Lower leg skin (tissue), 3 donors: ENCODE measurements around the gene TTC24.

ENCODE experiments used
- CTCF ChIP-seq, 3 donors: fragments of 450-650 bp; IDR thresholded peaks; one replicate each; pipeline ENCODE4 v1.5.1; 2016; ENCODE audit warnings: antibody characterized with exemption in 3 of 3, mild to moderate bottlenecking in 3 of 3, moderate library complexity in 2 of 3
- POLR2A ChIP-seq, 2 donors: fragments of 450-650 bp; IDR thresholded peaks; one replicate each; pipeline ENCODE4 v1.6.1; 2016 to 2017; ENCODE audit warnings: antibody characterized with exemption in 2 of 2, mild to moderate bottlenecking in 1 of 2, moderate library complexity in 1 of 2

GRCh38 chr1:156565519-156565918 lies 14.0 kb upstream of the TTC24 start:
- TF ChIP-seq CTCF (IDR thresholded peaks at IDR 0.05) (no peak), POLR2A (IDR thresholded peaks at IDR 0.05) (no peak)
